RCC 7860 (cell line): ENCODE measurements around the gene RAB26.

Source experiments
- DNase-seq: peaks from one replicate; pipeline ENCODE4 v3.0.0-alpha.2; 2015; ENCODE audit warnings: low spot score
- FAIRE-seq: peaks from 2 replicates; lab custom pipeline; 2012; peaks lifted over from hg19 to GRCh38; lab: Jason Lieb, UNC

Gene RAB26

DNA sequence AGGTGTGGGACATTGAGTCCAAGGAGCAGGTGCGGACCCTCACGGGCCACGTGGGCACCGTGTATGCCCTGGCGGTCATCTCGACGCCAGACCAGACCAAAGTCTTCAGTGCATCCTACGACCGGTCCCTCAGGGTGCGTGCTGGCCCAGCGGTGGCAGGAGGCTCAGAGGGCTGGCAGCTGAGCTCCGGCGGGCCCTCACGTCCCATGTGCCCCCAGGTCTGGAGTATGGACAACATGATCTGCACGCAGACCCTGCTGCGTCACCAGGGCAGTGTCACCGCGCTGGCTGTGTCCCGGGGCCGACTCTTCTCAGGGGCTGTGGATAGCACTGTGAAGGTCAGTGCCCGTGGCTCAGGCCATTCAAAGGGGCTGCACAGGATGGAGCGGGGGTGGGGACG is 27.6 kb downstream of the RAB26 start:
- FAIRE-seq, result no peak
- no peak for DNase-seq

DNA sequence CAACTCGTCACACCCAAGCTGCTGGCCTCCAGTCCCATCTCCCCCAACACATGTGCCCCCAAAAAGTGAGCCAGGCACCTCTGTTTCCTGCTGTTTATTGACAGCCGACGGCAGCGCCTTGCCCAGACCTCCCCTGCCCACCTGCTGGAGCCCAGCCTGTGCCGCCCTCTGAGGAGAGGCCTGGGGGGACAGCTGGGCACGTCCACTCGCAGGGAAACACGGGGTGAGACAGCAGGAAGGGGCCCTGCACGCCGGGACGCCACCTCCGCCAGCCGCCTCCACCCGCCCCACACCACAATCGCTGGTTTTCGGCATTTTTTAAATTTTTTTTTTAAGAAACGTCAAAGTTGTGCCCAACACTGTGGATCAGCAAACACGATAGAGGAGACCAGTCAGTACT is 28.7 kb downstream of the RAB26 start:
- DNase-seq (no peak), FAIRE-seq (no peak)

DNA sequence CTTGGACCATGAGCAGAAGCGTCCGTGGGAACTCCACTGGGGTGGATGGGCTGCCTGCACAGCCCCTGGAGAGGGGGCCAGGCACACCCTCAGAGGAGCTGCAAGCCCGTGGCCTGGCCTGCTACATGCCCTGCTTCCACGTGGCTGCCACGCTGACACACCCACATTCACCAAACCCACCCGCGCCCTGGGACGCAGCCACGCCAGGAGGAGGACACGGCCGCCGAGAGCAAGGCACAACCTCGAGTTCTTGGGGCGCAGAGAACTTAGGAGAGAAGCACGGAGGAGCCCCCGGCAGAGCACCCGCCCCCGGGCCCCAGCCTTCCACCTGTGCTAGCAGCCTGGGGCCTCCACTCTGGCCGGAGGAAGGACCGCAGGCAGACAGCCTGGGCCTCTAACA is 29.1 kb downstream of the RAB26 start:
- FAIRE-seq, result no peak
- DNase-seq, result no peak

DNA sequence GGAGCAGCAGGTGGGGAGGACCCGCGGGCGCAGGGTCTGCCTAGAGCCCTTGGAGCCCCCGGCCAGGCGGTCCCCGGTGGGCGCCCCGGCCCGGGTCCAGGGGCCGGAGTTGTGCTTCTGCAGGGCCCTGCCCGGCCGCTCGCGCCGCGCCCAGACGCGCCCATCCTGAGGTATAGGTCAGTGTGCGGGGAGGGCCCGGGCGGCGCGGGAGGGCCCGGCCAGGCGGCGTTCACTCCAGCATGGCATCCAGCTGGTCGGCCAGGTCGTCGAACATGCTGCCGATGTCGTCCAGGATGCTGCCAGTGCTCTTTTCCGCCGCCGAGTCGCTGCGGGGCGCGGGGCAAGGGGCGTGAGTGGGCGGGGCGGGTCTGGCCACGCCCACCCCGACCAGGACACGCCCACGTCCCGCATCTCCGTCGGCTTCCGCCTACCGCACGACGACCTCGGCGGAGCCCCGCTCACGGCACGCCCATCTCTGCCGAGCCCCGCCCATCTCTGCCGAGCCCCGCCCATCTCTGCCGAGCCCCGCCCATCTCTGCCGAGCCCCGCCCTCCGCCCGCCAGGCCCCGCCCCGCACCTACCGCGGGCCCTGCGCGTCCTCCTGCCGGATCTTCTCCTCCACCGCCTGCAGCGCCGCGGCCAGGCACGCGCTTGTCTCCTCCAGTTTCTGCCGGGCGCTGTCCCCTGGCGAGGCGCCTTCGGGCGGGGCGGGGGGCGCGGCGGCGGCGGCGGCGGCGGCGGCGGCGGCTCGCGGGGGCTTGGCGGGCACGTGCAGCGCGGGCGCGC is 30.1 kb downstream of the RAB26 start:
- DNase-seq (no peak), FAIRE-seq (no peak)

DNA sequence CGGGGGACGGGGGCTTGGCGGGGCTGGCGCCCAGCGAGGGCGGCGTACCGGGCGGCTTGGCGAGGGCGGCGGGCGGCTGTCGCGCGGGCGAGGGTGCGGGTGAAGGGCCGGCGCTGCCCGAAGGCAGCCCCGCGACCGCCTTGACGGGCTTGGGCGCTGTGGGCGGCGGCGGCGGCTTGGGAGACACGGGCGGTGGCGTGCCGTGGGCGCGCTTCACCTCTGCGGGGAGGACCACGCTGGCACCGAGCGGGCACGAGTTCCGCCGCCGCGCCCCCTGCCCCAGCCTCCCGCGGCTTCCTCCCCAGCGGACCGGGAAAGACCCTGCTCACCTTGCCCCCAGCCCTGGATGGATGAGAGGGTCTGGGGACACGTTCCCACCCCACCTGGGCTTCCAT is 30.7 kb downstream of the RAB26 start:
- FAIRE-seq, result no peak
- DNase-seq, result no peak

DNA sequence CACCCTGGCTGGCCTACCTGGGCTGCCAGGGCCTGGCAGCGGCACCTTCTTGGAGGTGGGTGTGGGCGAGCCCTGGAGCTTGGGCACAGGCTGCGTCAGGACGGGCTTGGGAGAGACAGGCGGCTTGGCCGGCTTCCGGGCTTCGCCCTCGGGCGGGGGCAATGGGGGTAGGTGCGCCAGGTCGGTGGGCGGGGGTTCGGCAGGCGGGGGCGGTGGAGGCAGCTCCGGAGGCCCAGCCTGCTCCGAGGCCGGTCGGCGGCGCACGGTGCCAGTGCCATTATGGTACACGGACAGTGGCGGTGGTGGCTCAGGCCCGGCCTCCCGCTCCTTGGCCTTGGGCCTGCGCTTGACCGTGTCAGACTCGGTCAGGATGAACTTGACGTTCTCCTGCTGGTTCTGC is 31.2 kb downstream of the RAB26 start:
- DNase-seq (no peak), FAIRE-seq (no peak)

DNA sequence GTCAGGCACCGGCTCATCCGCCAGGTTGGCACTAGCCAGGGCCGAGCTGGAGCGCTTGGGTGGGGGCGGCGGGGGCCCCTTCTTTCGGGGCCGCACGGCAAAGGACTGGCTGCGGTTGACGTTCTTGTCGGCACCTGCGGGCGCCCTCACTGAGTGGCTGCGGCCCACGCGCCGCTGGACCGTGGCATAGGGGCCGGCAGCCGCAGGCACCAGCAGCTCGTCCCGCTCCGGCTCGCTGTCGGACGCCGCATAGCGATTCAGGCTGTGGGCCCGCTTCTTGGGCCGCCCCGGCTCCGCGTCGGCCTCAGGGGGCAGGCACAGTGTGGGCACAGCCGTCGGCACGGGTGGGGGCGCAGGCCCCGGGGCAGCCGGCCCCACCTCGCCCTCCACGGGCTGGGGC is 32.0 kb downstream of the RAB26 start:
- DNase-seq, result no peak
- no peak for FAIRE-seq

DNA sequence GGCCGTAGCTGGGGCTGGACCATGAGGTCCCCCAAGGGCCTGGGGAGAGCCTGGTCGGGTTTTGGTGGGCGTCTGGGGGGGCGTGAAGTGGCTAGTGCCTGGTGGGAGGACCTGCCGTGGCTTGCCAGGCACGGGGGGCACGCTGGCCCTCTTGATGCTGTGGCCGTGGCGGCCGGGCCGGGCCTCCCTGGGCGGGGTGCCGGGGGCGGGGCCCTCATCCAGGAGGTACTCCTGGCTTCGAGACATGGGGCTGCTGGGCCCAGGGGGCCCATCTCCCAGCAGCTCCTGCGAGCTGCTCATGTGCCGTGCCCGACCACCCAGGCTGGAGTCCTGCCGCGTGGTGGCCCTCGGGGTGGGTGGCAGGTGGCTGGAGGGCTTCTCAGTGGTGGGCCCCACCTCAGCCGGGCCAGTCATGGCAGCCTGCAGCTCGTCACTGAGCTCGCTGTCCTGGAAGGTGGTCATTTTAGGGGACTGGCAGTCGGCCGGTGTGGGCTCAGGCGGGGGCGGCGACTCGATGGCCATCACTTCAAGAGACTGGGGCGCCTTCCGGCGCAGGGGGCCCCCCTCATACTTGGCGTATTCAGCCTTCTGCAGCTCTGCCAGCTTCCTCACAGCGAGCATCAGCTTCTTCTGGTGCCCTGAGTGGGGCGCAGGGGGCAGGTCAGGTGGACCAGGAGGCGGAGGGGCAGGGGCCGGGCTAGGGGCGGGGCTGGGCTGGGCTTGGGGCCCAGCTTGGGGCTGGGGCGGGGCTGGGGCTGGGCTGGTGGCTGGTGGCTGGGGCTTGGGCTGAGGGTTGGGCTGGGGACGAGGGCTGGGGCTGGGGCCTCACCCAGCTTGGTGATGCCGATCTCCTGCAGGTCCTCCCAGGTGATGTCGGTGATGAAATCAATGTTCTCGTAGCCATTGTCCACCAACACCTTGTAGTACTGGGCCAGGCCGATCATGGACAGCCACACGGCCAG is 32.8 kb downstream of the RAB26 start:
- DNase-seq, result no peak
- FAIRE-seq, result no peak

DNA sequence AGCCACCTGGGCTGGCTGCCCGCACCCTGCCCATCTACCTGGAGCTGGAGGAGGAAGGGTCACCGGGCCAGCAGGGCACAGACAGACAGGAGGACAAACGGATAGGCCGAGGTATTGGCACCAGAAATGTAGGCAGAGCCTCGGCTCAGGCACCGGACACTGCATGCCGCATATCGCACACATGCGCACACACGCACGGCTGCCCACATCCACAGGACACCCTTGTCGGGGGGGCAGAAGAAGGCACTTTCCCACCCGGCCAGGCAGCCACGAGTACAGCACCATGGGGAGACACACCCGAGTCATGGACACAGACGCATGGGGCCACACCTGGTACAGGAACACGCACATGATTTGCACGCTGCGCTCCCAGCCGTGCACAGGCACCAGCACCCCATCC is 33.5 kb downstream of the RAB26 start:
- FAIRE-seq, result no peak
- no peak for DNase-seq

DNA sequence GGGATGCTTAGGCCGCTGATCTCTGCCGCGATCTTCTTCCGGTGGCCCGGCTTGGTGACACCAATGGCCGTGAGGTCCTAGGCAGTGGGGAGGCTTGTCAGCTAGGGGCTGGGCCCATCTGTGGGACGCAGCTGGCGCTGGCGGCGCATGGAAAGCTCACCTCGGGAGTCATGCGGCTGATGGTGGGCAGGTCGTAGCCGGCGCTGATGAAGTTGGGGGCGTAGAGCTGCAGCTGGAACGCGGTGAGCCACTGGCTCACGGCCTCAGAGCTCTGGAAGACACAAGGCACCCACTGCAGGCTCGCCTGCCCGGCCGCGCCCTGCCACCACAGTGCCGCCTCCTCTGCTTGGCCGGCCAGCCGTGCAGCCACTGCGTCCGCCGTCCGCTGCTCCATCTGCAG is 35.2 kb downstream of the RAB26 start:
- DNase-seq, result no peak
- no peak for FAIRE-seq

DNA sequence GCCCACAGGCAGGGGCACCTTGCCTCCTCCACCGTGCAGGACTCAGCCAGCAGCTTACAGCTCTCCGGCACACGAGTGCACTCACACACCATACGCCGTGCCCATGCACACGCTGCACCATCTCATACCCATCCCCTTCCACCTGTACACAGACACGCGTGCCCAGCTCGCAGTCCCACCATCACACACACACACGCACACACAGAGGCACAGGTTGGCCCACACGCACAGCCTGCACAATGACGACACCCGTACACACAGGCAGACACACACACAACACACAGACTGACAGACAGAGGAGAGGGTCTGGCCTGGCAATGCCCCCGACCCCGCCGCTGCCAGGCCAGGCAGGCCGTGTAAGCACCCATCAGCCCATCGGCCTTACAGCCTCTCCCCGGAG is 35.9 kb downstream of the RAB26 start:
- DNase-seq (no peak), FAIRE-seq (no peak)

DNA sequence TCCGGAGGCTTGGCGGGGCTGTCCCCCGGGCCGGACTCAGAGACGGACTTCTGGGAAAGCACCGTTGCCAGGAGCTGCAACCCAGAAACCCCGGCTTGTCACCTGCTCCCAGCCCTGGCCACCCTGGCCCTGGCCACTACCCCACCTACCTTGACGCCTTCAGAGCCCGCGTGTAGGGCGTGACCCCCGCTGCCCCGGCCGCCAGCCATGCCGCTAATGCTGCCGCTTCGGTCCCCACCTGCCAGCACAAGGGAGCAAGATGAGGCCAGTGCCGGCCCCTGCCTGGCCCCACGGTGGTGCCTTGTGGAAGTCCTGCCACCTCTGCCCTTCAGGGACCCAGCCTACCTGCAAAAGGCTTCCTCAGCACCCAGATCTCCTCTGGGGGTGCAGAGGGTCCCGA is 36.5 kb downstream of the RAB26 start:
- no peak for DNase-seq

DNA sequence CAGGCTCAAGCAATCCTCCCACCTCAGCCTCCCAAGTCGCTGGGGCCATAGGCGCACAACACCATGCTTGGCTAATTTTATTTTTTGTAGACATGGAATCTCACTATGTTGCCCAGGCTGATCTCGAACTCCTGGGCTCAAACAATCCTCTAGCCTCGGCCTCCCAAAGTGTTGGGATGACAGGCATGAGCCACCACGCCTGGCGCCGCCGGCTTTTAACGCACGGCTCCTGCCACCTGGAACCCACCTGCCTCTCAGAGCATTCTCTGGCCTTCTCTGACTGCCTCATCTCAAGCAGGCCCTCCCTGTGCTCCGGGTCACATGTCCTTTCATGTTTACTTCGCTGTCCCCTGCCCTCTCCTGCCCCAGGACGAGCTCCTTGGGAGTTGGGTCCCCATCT is 37.6 kb downstream of the RAB26 start:
- FAIRE-seq (no peak), DNase-seq (no peak)

More for the DNA sequence above, 36.5 kb downstream of the RAB26 start:
- no peak for FAIRE-seq

DNA sequence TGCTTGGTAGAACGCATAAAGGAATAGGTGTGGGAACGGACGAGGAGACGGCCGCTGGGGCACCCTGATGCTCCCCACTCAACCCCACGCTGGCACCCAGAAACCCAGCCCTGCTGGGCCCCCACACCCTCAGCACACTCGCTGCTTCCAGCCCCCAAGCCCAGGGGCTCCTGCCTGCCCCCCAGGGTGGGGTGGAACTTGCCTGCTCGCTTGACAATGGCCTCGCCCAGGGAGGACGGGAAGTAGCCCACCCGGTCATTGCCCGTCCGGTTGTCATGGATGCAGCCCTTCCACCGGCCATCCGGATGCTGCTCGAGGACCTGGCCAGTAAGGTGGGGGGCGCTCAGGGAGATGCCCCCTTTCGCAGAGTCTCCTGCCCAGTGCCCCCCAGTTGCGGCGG is 38.1 kb downstream of the RAB26 start:
- DNase-seq (no peak), FAIRE-seq (no peak)

DNA sequence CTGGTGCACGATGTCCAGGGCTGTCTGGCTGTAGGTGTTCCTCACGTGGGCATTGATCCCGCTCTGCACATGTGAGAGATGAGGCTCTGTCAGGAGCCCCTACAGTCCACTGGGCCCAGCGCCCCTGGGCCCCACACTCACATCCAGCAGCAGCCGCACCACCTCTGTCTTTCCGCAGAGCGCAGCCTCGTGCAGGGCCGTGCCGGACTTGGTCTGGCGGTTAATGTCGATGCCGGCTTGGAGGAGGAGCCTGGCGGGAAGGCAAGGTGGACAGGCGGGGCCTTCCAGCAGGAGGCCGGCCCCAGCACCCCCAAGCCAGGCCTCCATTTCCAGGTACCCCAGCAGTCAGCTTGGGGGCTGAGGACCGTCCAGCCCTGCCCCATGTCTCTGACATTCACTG is 38.8 kb downstream of the RAB26 start:
- no peak for DNase-seq
- no peak for FAIRE-seq

DNA sequence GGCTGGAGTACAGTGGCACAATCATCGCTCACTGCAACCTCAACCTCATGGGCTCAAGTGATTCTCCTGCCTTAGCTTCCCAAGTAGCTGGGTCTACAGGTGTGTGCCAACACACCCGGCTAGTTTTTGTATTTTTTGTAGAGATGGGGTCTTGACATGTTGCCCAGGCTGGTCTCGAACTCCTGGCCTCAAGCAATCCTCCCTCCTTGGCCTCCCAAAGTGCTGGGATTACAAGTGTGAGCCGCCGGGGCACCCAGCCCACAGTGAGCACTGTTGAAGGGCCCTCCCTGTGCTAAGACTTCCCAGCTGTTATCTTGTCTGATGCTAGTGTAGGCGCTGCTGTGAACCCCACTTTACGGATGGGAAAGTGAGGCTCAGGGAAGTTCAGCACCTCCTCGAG is 40.0 kb downstream of the RAB26 start:
- DNase-seq (no peak), FAIRE-seq (no peak)

DNA sequence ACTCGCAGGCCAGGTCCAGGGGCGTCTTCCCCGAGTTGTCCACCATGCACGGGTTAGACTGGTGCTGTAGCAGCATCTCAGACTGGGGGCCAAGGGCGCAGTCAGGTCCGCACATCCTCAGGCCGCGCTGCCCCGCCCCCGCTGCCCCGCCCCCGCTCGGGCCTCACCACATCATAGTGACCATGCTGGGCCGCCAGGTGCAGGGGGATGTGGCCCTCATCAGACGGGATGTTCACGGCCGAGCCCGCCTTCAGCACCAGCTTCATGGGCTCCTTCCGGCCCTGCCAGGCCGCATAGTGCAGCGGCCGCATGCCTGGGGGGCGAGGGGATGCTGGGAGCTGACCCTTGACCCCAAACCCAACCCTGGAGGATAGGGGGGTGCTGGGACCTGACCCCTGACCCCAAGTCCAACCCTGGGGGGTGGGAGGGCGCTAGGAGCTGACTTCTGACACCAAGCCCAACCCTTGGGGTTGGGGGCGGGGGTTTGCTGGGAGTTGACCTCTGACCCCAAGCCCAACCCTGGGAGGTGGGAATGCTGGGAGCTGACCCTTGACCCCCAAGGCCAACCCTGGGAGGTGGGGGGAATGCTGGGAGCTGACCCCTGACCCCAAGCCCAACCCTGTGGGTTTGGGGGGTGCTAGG is 40.9 kb downstream of the RAB26 start:
- FAIRE-seq, result no peak
- DNase-seq, result no peak

DNA sequence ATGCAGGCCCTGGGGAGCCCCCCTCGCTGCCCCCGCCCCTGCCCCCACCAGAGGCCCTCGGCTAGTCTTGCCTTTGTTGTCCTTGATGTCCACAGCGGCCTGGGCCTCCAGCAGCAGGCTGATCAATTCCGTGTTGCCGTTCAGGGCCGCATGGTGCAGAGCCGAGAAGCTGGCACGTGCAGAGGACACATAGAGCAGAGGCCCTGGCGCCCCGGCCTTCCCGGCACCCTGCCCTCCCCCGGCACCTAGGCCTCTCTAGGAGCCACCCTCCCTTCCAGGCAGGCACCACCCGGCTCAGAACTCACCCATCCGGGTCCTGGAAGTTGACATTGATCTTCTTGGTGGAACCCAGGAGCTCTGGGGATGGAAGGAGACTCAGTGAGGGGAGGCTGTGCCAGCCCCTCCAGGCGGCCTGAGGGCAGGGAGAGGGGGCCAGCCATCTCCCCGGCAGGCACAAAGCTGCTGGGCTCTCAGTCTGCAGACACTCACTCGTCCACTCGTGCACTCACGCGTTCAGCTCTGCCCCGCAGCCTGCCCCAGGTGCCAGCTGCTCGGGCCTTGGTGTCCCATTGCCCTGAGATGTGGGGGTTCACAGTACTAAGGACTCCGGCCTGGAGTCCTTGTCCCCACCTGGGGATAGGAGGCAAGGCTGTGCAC is 41.7 kb downstream of the RAB26 start:
- FAIRE-seq (no peak), DNase-seq (no peak)

DNA sequence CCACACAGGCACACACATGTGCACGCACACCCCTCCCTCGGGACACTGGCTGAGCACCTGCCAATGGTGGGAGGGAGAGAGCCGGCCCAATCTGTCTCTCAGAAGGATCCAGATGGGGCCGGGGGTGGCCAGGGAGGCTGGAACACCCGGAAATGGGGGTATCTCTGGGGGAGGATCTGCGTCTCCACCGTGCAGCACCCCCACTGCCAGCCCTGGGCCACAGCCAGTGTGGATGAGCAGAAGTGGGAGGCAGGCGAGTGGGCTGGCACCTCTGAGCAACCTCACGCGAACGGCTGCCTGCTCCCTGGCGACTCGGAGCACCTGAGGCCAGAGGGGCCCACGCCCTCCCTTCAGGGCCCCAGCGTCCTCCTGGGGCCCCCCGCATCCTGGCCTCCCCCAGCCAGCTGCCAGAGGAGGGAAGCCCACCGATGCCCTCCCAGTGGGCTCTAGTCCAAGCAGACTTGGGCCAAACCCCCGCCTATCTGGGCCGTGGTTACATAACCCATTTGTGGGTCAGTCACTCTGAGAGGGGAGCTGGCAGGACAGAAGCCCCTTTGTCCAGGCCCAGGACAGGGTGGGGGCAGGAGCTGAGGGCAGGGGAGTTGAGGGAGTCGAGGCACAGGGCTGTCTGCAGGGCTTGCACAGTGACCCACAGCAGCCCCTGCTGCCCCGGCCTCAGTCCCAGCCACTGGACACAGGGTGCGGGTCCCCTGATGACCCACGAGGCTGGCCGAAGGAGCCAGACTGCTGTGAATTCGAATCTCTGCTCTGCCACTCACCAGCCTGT is 42.4 kb downstream of the RAB26 start:
- no peak for FAIRE-seq

DNA sequence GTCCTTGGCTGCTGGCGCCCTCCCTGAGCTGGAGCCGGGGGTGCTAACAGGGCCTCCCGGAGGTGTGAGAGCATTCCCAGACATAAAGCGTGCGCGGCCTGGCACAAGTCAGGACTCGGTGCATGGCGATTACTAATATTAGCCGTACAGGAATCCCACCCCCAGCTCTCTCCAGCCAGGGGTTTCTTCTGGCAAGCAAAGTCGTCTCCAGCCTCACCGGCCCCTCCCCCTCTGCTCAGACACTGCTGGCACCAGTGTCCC is 43.0 kb downstream of the RAB26 start:
- FAIRE-seq (no peak), DNase-seq (no peak)

More for the DNA sequence above, 42.4 kb downstream of the RAB26 start:
- DNase-seq, result no peak
